Gastroesophageal sphincter (tissue), 4 donors: ENCODE results near the gene MAST3. TPM values are rescaled to one million over a fixed set of nuclear protein-coding genes. Genes with fewer than 3 reads are reported as not detected.

Experiments
- ATAC-seq: fragments of 150-250 bp; one replicate; pipeline ENCODE4 v1.9.1; 2016; ENCODE audit warnings: mild to moderate bottlenecking, moderate library complexity
- H3K27ac ChIP-seq, 4 donors: fragments of 200-600 bp; sonication (generic) in 3 of 4; 1 replicate in 3 of 4; 2 replicates in 1 of 4; pipeline ENCODE4 v1.5.1; 2016 to 2019
- H3K27me3 ChIP-seq: fragments of 200-600 bp; sonication (generic); one replicate; pipeline ENCODE4 v1.5.1; 2019
- H3K36me3 ChIP-seq, 2 donors: fragments of 200-600 bp; sonication (generic); one replicate each; pipeline ENCODE4 v1.5.1; 2019; ENCODE audit warnings: control low read depth in 1 of 2
- H3K4me1 ChIP-seq, 3 donors: fragments of 200-600 bp; sonication (generic); 1 replicate in 2 of 3; 2 replicates in 1 of 3; pipeline ENCODE4 v1.5.1; 2016 to 2019; ENCODE audit warnings: control low read depth in 2 of 3
- H3K4me3 ChIP-seq, 2 donors: fragments of 200-600 bp; sonication (generic); one replicate each; pipeline ENCODE4 v1.5.1; 2019; ENCODE audit warnings: mild to moderate bottlenecking in 1 of 2, moderate library complexity in 1 of 2
- H3K9me3 ChIP-seq, 3 donors: fragments of 200-600 bp; sonication (generic); one replicate each; pipeline ENCODE4 v1.5.1; 2017 to 2019; ENCODE audit warnings: control low read depth in 2 of 3
- CTCF ChIP-seq, 4 experiments: fragments of 200-600 bp in 2 of 4; fragments of 450-650 bp in 2 of 4; sonication (generic) in 1 of 4; IDR thresholded peaks; one replicate each; pipeline ENCODE4 v1.5.1; 2017 to 2019; ENCODE audit warnings: antibody characterized with exemption in 4 of 4, mild to moderate bottlenecking in 2 of 4, moderate library complexity in 2 of 4
- EP300 ChIP-seq: sonication (generic); formaldehyde crosslinking; IDR thresholded peaks from one replicate; pipeline ENCODE4 v1.6.1; 2017; ENCODE audit warnings: antibody characterized with exemption, mild to moderate bottlenecking
- POLR2A ChIP-seq, 2 donors: fragments of 450-650 bp; IDR thresholded peaks; one replicate each; pipeline ENCODE4 v1.6.1; 2017; ENCODE audit warnings: antibody characterized with exemption in 2 of 2, mild to moderate bottlenecking in 2 of 2, moderate library complexity in 1 of 2
- POLR2AphosphoS5 ChIP-seq: sonication (generic); formaldehyde crosslinking; IDR thresholded peaks from one replicate; pipeline ENCODE4 v1.6.1; 2017; ENCODE audit warnings: antibody characterized with exemption
- WGBS, 2 donors: methylation state at CpG; one replicate each; pipeline ENCODE4 v1.1.5; 2018; ENCODE audit warnings: low coverage in 1 of 2; 5-methylcytosine and 5-hydroxymethylcytosine counted together
- total RNA-seq, 4 donors: library from RNA; depleted of rRNA; stranded (reverse); fragments of >200 nt; gene quantifications; one replicate each; pipeline ENCODE4 v1.1.0, GENCODE V29; 2016

The MAST3 gene
- total RNA-seq, result 1 to 10 TPM; 3.3 to 8.8 (median 4.8) TPM

GRCh38 chr19:18097217-18097992, at the start of gene MAST3:
TSS of gene MAST3 (plus strand) at chr19:18097778. CDS start at chr19:18097793, 15 bp downstream.
- peak within 1 kb of the TSS in 1 of 2 donors; percentile 49 for H3K4me3 ChIP-seq
- peaks cover 52% of the 10 kb centered on the region for H3K27me3 ChIP-seq
- H3K36me3 ChIP-seq, result no peaks in the 10 kb centered on the region
- no peak within 1 kb of the TSS for H3K27ac ChIP-seq
- ATAC-seq, result peak; percentile 72
- H3K9me3 ChIP-seq, result no peaks in the 10 kb centered on the region
- WGBS, 2 donors, result 52 to 100% methylated on average over 1 to 22 of the region's 54 CpGs
- H3K4me1 ChIP-seq, result peaks cover 0 to 24% (median 17%) of the 10 kb centered on the region in 3 donors
- no peak for TF ChIP-seq POLR2AphosphoS5
- no peak for TF ChIP-seq POLR2A (IDR thresholded peaks at IDR 0.05)
- no peak for TF ChIP-seq EP300
- no peak for TF ChIP-seq CTCF (IDR thresholded peaks at IDR 0.05)

GRCh38 chr19:18049385-18049784, 48.2 kb upstream of the MAST3 start:
- 20 to 32% methylated on average over 5 to 9 of the region's 10 CpGs for WGBS, 2 donors
- Histone ChIP-seq H3K9me3 (no peaks in the 10 kb centered on the region), H3K27me3 (no peaks in the 10 kb centered on the region), H3K4me1 (peaks cover 2 to 79% (median 20%) of the 10 kb centered on the region in 3 donors), H3K4me3 (no peak overlapping the region), H3K27ac (peak overlapping the region; percentile 11 to 80 (median 78)), H3K36me3 (no peaks in the 10 kb centered on the region)
- TF ChIP-seq EP300 (no peak), CTCF (IDR thresholded peaks at IDR 0.05) (no peak), POLR2A (IDR thresholded peaks at IDR 0.05) (no peak), POLR2AphosphoS5 (peak; percentile 59)
- peak; percentile 91 for ATAC-seq

- ATAC-seq, result peak; percentile 58
Observed at GRCh38 chr19:18051887-18052286, 45.7 kb upstream of the MAST3 start.

GRCh38 chr19:18053576-18054219, 43.9 kb upstream of the MAST3 start:
- peaks cover 2 to 67% (median 23%) of the 10 kb centered on the region in 3 donors for H3K4me1 ChIP-seq
- WGBS, 2 donors, result 57 to 58% methylated on average over 9 of the region's 9 CpGs
- ATAC-seq, result no peak
- no peaks in the 10 kb centered on the region for H3K27me3 ChIP-seq
- TF ChIP-seq POLR2AphosphoS5, result no peak
- no peak for TF ChIP-seq CTCF (IDR thresholded peaks at IDR 0.05)
- no peak overlapping the region for H3K4me3 ChIP-seq
- H3K27ac ChIP-seq, result peak overlapping the region in 3 of 4 donors; percentile 43 to 80 (median 78)
- H3K36me3 ChIP-seq, result no peaks in the 10 kb centered on the region
- no peaks in the 10 kb centered on the region for H3K9me3 ChIP-seq

More at GRCh38 chr19:18051887-18052286, 45.7 kb upstream of the MAST3 start:
- Histone ChIP-seq H3K27me3 (no peaks in the 10 kb centered on the region), H3K36me3 (no peaks in the 10 kb centered on the region), H3K4me1 (peaks cover 2 to 60% (median 14%) of the 10 kb centered on the region in 3 donors), H3K27ac (peak overlapping the region in 3 of 4 donors; percentile 78 to 81 (median 80)), H3K4me3 (peak overlapping the region; percentile 1 to 38), H3K9me3 (no peaks in the 10 kb centered on the region)
- WGBS, 2 donors, result no CpG with 5 or more reads among the region's 31 CpGs
- no peak for TF ChIP-seq POLR2A (IDR thresholded peaks at IDR 0.05)
- no peak for TF ChIP-seq CTCF (IDR thresholded peaks at IDR 0.05)
- no peak for TF ChIP-seq EP300
- TF ChIP-seq POLR2AphosphoS5, result no peak
